Gastrocnemius medialis (tissue), 4 donors: Measurements from ENCODE around the gene BMP8A. TPM values are rescaled to one million over a fixed set of nuclear protein-coding genes. Genes with fewer than 3 reads are reported as not detected.

Experiments used
- ATAC-seq, 2 donors: fragments of 150-250 bp; one replicate each; pipeline ENCODE4 v1.9.1; 2016
- DNase-seq, 2 donors: peaks; one replicate each; pipeline ENCODE4 v3.0.0-alpha.2; 2019
- H3K27ac ChIP-seq, 4 donors: fragments of 200-600 bp; sonication (generic); 1 replicate in 1 of 4; 2 replicates in 3 of 4; pipeline ENCODE4 v1.5.1; 2016 to 2018; ENCODE audit warnings: mild to moderate bottlenecking in 2 of 4, moderate library complexity in 1 of 4
- H3K27me3 ChIP-seq, 3 donors: fragments of 200-600 bp; sonication (generic) in 2 of 3; 1 replicate in 1 of 3; 2 replicates in 2 of 3; pipeline versions ENCODE4 v1.5.1 to v1.6.0; 2016 to 2019; ENCODE audit warnings: mild to moderate bottlenecking in 1 of 3, moderate library complexity in 1 of 3
- H3K36me3 ChIP-seq, 2 donors: fragments of 200-600 bp; sonication (generic) in 1 of 2; one replicate each; pipeline ENCODE4 v1.5.1; 2017 to 2018
- H3K4me1 ChIP-seq, 2 donors: fragments of 200-600 bp; sonication (generic) in 1 of 2; one replicate each; pipeline ENCODE4 v1.5.1; 2016 to 2017; ENCODE audit warnings: mild to moderate bottlenecking in 2 of 2
- H3K4me3 ChIP-seq, 4 donors: fragments of 200-600 bp; sonication (generic) in 3 of 4; 1 replicate in 1 of 4; 2 replicates in 3 of 4; pipeline ENCODE4 v1.5.1; 2016 to 2019; ENCODE audit warnings: mild to moderate bottlenecking in 2 of 4
- H3K9me3 ChIP-seq, 3 donors: fragments of 200-600 bp; sonication (generic) in 2 of 3; 1 replicate in 1 of 3; 2 replicates in 2 of 3; pipeline ENCODE4 v1.5.1; 2016 to 2019
- POLR2A ChIP-seq, 2 donors: fragments of 450-650 bp; IDR thresholded peaks; one replicate each; pipeline ENCODE4 v1.6.1; 2017; ENCODE audit warnings: antibody characterized with exemption in 2 of 2, mild to moderate bottlenecking in 2 of 2, moderate library complexity in 2 of 2
- in situ Hi-C, 4 donors: fragments of 200-750 bp; cut with MboI; loops; one replicate each; pipeline versions ENCODE4 v1.15.0 to v1.8.0; 2017; ENCODE audit warnings: low sequenced_read_pairs in 4 of 4
- intact Hi-C: fragments of 100-400 bp; cut with DNase I; formaldehyde crosslinking; loops from one replicate; pipeline ENCODE4 v1.15.1; 2023; ENCODE audit warnings: low total_unique reads
- total RNA-seq, 4 donors: library from RNA; depleted of rRNA; stranded (reverse); fragments of >200 nt; gene quantifications; one replicate each; pipeline versions ENCODE4 v1.1.0 to v1.2.3, GENCODE V29; 2016
- TF ChIP-seq, protein P1 (sequence below), 5 experiments: fragments of 450-650 bp in 3 of 5; fragments of 200-600 bp in 2 of 5; sonication (generic) in 2 of 5; IDR thresholded peaks in 4 of 5; conservative IDR thresholded peaks in 1 of 5; 1 replicate in 4 of 5; 2 replicates in 1 of 5; pipeline ENCODE4 v1.5.1; 2016 to 2019; ENCODE audit warnings: antibody characterized with exemption in 5 of 5, mild to moderate bottlenecking in 3 of 5, moderate library complexity in 3 of 5

BMP8A gene
- total RNA-seq, 4 donors from 2014 or later = 0.31 to 1.3 TPM; not detected in 2

- DNase-seq (no peak), ATAC-seq (no peak)
- intact Hi-C loops = no loop called here
- Histone ChIP-seq H3K9me3 (no peaks in the 10 kb centered on the region), H3K27ac (no peak overlapping the region), H3K27me3 (no peaks in the 10 kb centered on the region), H3K4me3 (no peak overlapping the region), H3K36me3 (peaks cover 0 to 53% of the 10 kb centered on the region in 2 donors), H3K4me1 (no peaks in the 10 kb centered on the region)
- no peak for TF ChIP-seq POLR2A (IDR thresholded peaks at IDR 0.05)
- TF ChIP-seq, protein P1, sequence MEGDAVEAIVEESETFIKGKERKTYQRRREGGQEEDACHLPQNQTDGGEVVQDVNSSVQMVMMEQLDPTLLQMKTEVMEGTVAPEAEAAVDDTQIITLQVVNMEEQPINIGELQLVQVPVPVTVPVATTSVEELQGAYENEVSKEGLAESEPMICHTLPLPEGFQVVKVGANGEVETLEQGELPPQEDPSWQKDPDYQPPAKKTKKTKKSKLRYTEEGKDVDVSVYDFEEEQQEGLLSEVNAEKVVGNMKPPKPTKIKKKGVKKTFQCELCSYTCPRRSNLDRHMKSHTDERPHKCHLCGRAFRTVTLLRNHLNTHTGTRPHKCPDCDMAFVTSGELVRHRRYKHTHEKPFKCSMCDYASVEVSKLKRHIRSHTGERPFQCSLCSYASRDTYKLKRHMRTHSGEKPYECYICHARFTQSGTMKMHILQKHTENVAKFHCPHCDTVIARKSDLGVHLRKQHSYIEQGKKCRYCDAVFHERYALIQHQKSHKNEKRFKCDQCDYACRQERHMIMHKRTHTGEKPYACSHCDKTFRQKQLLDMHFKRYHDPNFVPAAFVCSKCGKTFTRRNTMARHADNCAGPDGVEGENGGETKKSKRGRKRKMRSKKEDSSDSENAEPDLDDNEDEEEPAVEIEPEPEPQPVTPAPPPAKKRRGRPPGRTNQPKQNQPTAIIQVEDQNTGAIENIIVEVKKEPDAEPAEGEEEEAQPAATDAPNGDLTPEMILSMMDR (IDR thresholded peaks at IDR 0.05 in 4 of 5, conservative IDR thresholded peaks at IDR 0.05 in 1 of 5) = no peak
- in situ Hi-C loops = no loop called here
Observed at GRCh38 chr1:39478126-39478915, 13.1 kb upstream of the BMP8A start.

DNA sequence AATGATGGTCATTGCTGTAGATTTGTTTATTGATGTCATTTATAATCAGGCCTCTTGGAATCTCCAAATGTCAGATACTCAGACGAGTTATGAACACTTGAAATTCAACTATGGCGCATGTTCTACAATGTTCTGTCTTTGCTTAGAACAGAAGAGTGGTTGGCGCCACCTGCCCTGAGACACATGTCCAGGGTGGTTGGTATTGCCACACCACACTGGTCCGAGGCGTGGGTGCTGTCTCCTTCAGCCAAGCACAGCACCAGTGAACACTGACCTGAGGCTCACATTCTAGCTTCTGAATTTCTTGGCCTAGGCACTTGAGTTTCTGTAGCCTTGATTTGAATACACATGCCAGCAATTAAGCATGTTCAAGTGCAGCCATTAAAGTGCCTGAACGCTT, 10.1 kb upstream of the BMP8A start:
- Histone ChIP-seq H3K4me1 (no peaks in the 10 kb centered on the region), H3K27me3 (no peaks in the 10 kb centered on the region), H3K4me3 (no peak overlapping the region), H3K27ac (no peak overlapping the region), H3K36me3 (peaks cover 0 to 68% of the 10 kb centered on the region in 2 donors), H3K9me3 (no peaks in the 10 kb centered on the region)
- DNase-seq (no peak), ATAC-seq (no peak)
- TF ChIP-seq, protein P1 (IDR thresholded peaks at IDR 0.05 in 4 of 5, conservative IDR thresholded peaks at IDR 0.05 in 1 of 5) = no peak
- no peak for TF ChIP-seq POLR2A (IDR thresholded peaks at IDR 0.05)
- intact Hi-C loops = no loop called here
- in situ Hi-C loops = no loop called here

DNA sequence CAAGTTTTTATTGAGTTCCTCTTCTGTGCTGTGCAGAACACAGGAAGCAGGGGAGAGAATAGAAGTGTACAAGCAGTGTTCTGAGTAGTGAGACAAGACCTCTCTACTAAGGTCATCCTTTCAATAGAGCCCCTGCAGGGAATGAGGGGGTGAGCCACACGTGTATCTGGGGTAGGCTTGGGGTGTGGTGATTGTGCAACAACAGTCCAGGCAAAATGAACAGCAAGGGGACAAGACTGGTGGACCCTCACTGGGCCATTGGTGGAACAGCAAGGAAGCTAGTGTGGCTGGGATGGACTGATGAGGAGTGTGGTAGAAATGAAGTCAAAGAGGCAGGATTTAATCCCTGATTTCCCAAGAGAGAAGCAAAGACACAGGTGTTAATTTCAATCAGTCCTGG, 8.2 kb upstream of the BMP8A start:
- H3K36me3 ChIP-seq = peaks cover 0 to 82% of the 10 kb centered on the region in 2 donors
- in situ Hi-C loops (no loop called here), intact Hi-C loops (no loop called here)

GRCh38 chr1:39484564-39484963, 6.9 kb upstream of the BMP8A start:
- TF ChIP-seq, protein P1 (IDR thresholded peaks at IDR 0.05 in 4 of 5, conservative IDR thresholded peaks at IDR 0.05 in 1 of 5) = no peak
- no peak for TF ChIP-seq POLR2A (IDR thresholded peaks at IDR 0.05)
- H3K4me3 ChIP-seq = no peak overlapping the region
- H3K27me3 ChIP-seq = no peaks in the 10 kb centered on the region
- peaks cover 0 to 79% of the 10 kb centered on the region in 2 donors for H3K36me3 ChIP-seq
- H3K9me3 ChIP-seq = no peaks in the 10 kb centered on the region
- intact Hi-C loops (no loop called here), in situ Hi-C loops (no loop called here)
- ATAC-seq (no peak), DNase-seq (no peak)
- H3K4me1 ChIP-seq = no peaks in the 10 kb centered on the region
- peak overlapping the region in 2 of 4 donors; percentile 29 to 35 for H3K27ac ChIP-seq

More for the DNA sequence above, 8.2 kb upstream of the BMP8A start:
- Histone ChIP-seq H3K4me3 (no peak overlapping the region), H3K27me3 (no peaks in the 10 kb centered on the region), H3K9me3 (no peaks in the 10 kb centered on the region), H3K27ac (no peak overlapping the region), H3K4me1 (no peaks in the 10 kb centered on the region)
- no peak for DNase-seq
- ATAC-seq = no peak
- TF ChIP-seq POLR2A (IDR thresholded peaks at IDR 0.05) = no peak
- TF ChIP-seq, protein P1 (IDR thresholded peaks at IDR 0.05 in 4 of 5, conservative IDR thresholded peaks at IDR 0.05 in 1 of 5) = no peak
